NCI-H2029 treated with DMSO at 0.1 percent for 48 hours (cell line): ENCODE measurements around the gene TFPI2.

Experiments used
- DNase-seq: peaks from one replicate; lab custom pipeline; 2025; lab: John Stamatoyannopoulos, UW

The TFPI2 gene

GRCh38 chr7:93906267-93906666, 15.7 kb upstream of the TFPI2 start, which contains the start of gene GNGT1:
Gene GNGT1, plus strand, starts transcription at chr7:93906567. Its CDS starts 180 bp downstream, at chr7:93906747.
- DNase-seq, result no peak

- DNase-seq, result no peak
These were observed 12.3 kb upstream of the TFPI2 start for GRCh38 chr7:93902777-93903423.

GRCh38 chr7:93897680-93898079, 7.1 kb upstream of the TFPI2 start:
- DNase-seq, result no peak

GRCh38 chr7:93895859-93896600, 5.5 kb upstream of the TFPI2 start:
- DNase-seq, result no peak

GRCh38 chr7:93894966-93895640, 4.5 kb upstream of the TFPI2 start:
- no peak for DNase-seq

- DNase-seq, result no peak
These were observed 3.9 kb upstream of the TFPI2 start for GRCh38 chr7:93894426-93894825.

- no peak for DNase-seq
These were observed 501 bp downstream of the TFPI2 start for GRCh38 chr7:93890041-93890463.

- no peak for DNase-seq
These were observed 1.3 kb downstream of the TFPI2 start for GRCh38 chr7:93889261-93889660.

- DNase-seq, result no peak
These were observed 6.0 kb downstream of the TFPI2 start for GRCh38 chr7:93884541-93884940.

GRCh38 chr7:93883917-93884345, 6.6 kb downstream of the TFPI2 start:
- DNase-seq, result no peak

GRCh38 chr7:93883078-93883916, 7.3 kb downstream of the TFPI2 start:
- no peak for DNase-seq

GRCh38 chr7:93882468-93882867, 8.1 kb downstream of the TFPI2 start:
- no peak for DNase-seq

GRCh38 chr7:93879356-93879755, 11.2 kb downstream of the TFPI2 start:
- no peak for DNase-seq

GRCh38 chr7:93877742-93878141, 12.8 kb downstream of the TFPI2 start:
- DNase-seq, result no peak

GRCh38 chr7:93873998-93874574, 16.5 kb downstream of the TFPI2 start:
- no peak for DNase-seq

- DNase-seq, result no peak
These were observed 23.7 kb downstream of the TFPI2 start for GRCh38 chr7:93866886-93867285.

- DNase-seq, result no peak
These were observed 27.9 kb downstream of the TFPI2 start for GRCh38 chr7:93862651-93863050.

- no peak for DNase-seq
These were observed 29.1 kb downstream of the TFPI2 start for GRCh38 chr7:93861325-93861949.

GRCh38 chr7:93860261-93860660, 30.3 kb downstream of the TFPI2 start:
- no peak for DNase-seq

GRCh38 chr7:93858857-93859256, 31.7 kb downstream of the TFPI2 start:
- no peak for DNase-seq

GRCh38 chr7:93856323-93856722, 34.2 kb downstream of the TFPI2 start:
- DNase-seq, result no peak
